ENCODE measurements around the gene FLOT1. TPM values are rescaled to one million over a fixed set of nuclear protein-coding genes. Genes with fewer than 3 reads are reported as not detected.

FLOT1 gene
- total and polyA plus RNA-seq, 2 of the 13 experiments (the other 11 are each of a cell fraction or from before 2014, with no cell fraction given), result 82.3 to 130 TPM

GRCh38 chr6:30781743-30782424, 39.4 kb upstream of the FLOT1 start (continued):
- TF ChIP-seq ZNF513 (CRISPR knock-in tag; conservative IDR thresholded peaks at IDR 0.05) (no peak), FOXO1 (CRISPR knock-in tag; IDR thresholded peaks at IDR 0.05) (peak; percentile 97), GZF1 (CRISPR knock-in tag; IDR thresholded peaks at IDR 0.05) (no peak), ZNF773 (CRISPR knock-in tag; IDR thresholded peaks at IDR 0.05; ENCODE audit: borderline replicate concordance) (no peak), ZFP82 (CRISPR knock-in tag; IDR thresholded peaks at IDR 0.05; ENCODE audit: borderline replicate concordance) (no peak; the same call in 1 of the 2 replicates), ISL2 (CRISPR knock-in tag; IDR thresholded peaks at IDR 0.05) (peak; percentile 85), SATB2 (CRISPR knock-in tag; IDR thresholded peaks at IDR 0.05) (peak; percentile 69; the same call in 1 of the 2 replicates), HNF4A (CRISPR knock-in tag; IDR thresholded peaks at IDR 0.05) (peak; percentile 77), CCDC6 (CRISPR knock-in tag; IDR thresholded peaks at IDR 0.05) (0 out of 2 replicates have a peak, but pooled peaks have one; percentile 26), ZNF562 (CRISPR knock-in tag; IDR thresholded peaks at IDR 0.05; ENCODE audit: borderline replicate concordance) (no peak), MBNL3 (CRISPR knock-in tag; conservative IDR thresholded peaks at IDR 0.05) (no peak), BCL6 (CRISPR knock-in tag; IDR thresholded peaks at IDR 0.05) (peak; percentile 100), ZSCAN21 (CRISPR knock-in tag; IDR thresholded peaks at IDR 0.05; ENCODE audit: borderline replicate concordance) (peak; percentile 66; the same call in 1 of the 2 replicates), ZBTB1 (CRISPR knock-in tag; IDR thresholded peaks at IDR 0.05; ENCODE audit: borderline replicate concordance) (no peak), PLRG1 (conservative IDR thresholded peaks at IDR 0.05) (no peak), HNRNPH1 (optimal IDR thresholded peaks at IDR 0.05; ENCODE audit: low read depth, low read length) (no peak), PHF21A (CRISPR knock-in tag; IDR thresholded peaks at IDR 0.05) (peak; percentile 91), ZNF775 (CRISPR knock-in tag; IDR thresholded peaks at IDR 0.05; ENCODE audit: borderline replicate concordance) (no peak), ZBTB38 (CRISPR knock-in tag; IDR thresholded peaks at IDR 0.05) (no peak; the same call in none of the 2 replicates), ZNF101 (CRISPR knock-in tag; IDR thresholded peaks at IDR 0.05; ENCODE audit: borderline replicate concordance, low read depth) (no peak), ATF1 (CRISPR knock-in tag; IDR thresholded peaks at IDR 0.05) (peak; percentile 95), ARID3A (IDR thresholded peaks at IDR 0.05; ENCODE audit: low read depth, low read length) (peak; percentile 95)
- TF ChIP-seq, protein P1, sequence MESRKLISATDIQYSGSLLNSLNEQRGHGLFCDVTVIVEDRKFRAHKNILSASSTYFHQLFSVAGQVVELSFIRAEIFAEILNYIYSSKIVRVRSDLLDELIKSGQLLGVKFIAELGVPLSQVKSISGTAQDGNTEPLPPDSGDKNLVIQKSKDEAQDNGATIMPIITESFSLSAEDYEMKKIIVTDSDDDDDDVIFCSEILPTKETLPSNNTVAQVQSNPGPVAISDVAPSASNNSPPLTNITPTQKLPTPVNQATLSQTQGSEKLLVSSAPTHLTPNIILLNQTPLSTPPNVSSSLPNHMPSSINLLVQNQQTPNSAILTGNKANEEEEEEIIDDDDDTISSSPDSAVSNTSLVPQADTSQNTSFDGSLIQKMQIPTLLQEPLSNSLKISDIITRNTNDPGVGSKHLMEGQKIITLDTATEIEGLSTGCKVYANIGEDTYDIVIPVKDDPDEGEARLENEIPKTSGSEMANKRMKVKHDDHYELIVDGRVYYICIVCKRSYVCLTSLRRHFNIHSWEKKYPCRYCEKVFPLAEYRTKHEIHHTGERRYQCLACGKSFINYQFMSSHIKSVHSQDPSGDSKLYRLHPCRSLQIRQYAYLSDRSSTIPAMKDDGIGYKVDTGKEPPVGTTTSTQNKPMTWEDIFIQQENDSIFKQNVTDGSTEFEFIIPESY (CRISPR knock-in tag; IDR thresholded peaks at IDR 0.05), result peak; percentile 73; the same call in 1 of the 2 replicates
- TF ChIP-seq, protein P2, sequence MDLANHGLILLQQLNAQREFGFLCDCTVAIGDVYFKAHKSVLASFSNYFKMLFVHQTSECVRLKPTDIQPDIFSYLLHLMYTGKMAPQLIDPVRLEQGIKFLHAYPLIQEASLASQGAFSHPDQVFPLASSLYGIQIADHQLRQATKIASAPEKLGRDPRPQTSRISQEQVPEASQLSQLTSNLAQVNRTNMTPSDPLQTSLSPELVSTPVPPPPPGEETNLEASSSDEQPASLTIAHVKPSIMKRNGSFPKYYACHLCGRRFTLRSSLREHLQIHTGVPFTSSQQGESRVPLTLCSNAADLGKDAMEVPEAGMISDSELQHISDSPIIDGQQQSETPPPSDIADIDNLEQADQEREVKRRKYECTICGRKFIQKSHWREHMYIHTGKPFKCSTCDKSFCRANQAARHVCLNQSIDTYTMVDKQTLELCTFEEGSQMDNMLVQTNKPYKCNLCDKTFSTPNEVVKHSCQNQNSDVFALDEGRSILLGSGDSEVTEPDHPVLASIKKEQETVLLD (CRISPR knock-in tag; IDR thresholded peaks at IDR 0.05; ENCODE audit: low read depth), result 0 out of 2 replicates have a peak, but pooled peaks have one; percentile 36
